GM12878 (cell line): Measurements from ENCODE around the gene MARCHF10. TPM values are rescaled to one million over a fixed set of nuclear protein-coding genes. Genes with fewer than 3 reads are reported as not detected.

Experiments
- BMI1 ChIP-seq: fragments of 450-650 bp; IDR thresholded peaks from 2 replicates; pipeline ENCODE4 v1.6.1; 2016; ENCODE audit warnings: mild to moderate bottlenecking, moderate library complexity, borderline replicate concordance
- BRCA1 ChIP-seq: IDR thresholded peaks from 2 replicates; pipeline ENCODE4 v1.6.1; 2011; ENCODE audit warnings: low read depth, low read length, improper control_type of control experiment
- CREM ChIP-seq: IDR thresholded peaks from 2 replicates; pipeline ENCODE4 v1.6.1; 2014; ENCODE audit warnings: antibody characterized with exemption, low read depth
- EED ChIP-seq: sonication (generic); IDR thresholded peaks from 2 replicates; pipeline ENCODE4 v1.6.1; 2016; ENCODE audit warnings: antibody characterized with exemption, low read depth
- EGR1 ChIP-seq, 2 experiments: IDR thresholded peaks; 1 replicate in 1 of 2; 2 replicates in 1 of 2; pipeline ENCODE4 v1.6.1; 2011 to 2012; ENCODE audit warnings: low read depth in 2 of 2, low read length in 2 of 2, borderline replicate concordance in 1 of 2, mild to moderate bottlenecking in 1 of 2, moderate library complexity in 1 of 2
- GABPA ChIP-seq: IDR thresholded peaks from 2 replicates; pipeline ENCODE4 v1.6.1; 2014; ENCODE audit warnings: antibody characterized with exemption, low read depth, mild to moderate bottlenecking, inconsistent platforms
- IRF3 ChIP-seq: fragments of 450-650 bp; IDR thresholded peaks from 2 replicates; pipeline ENCODE4 v1.6.1; 2014; ENCODE audit warnings: mild to moderate bottlenecking
- KLF5 ChIP-seq: fragments of 450-650 bp; IDR thresholded peaks from 2 replicates; pipeline ENCODE4 v1.6.1; 2014; ENCODE audit warnings: mild to moderate bottlenecking; ENCODE audit not compliant: partially characterized antibody
- MEF2A ChIP-seq: IDR thresholded peaks from 2 replicates; pipeline ENCODE4 v1.6.1; 2011; ENCODE audit warnings: low read depth, mild to moderate bottlenecking, low read length, moderate library complexity; ENCODE audit not compliant: insufficient read depth
- MEF2B ChIP-seq: fragments of 450-650 bp; IDR thresholded peaks from 2 replicates; pipeline ENCODE4 v1.6.1; 2018; ENCODE audit warnings: mild to moderate bottlenecking, moderate library complexity; ENCODE audit not compliant: partially characterized antibody, poor library complexity, severe bottlenecking
- MLLT1 ChIP-seq: fragments of 450-650 bp; IDR thresholded peaks from 2 replicates; pipeline ENCODE4 v1.6.1; 2016; ENCODE audit warnings: mild to moderate bottlenecking
- MXI1 ChIP-seq: fragments of 150-350 bp; IDR thresholded peaks from 2 replicates; pipeline ENCODE4 v1.6.1; 2011; ENCODE audit warnings: low read depth, mild to moderate bottlenecking, inconsistent platforms, low read length, improper control_type of control experiment
- NR2F1 ChIP-seq: fragments of 450-650 bp; conservative IDR thresholded peaks from 2 replicates; pipeline ENCODE4 v1.6.1; 2017; ENCODE audit warnings: mild to moderate bottlenecking
- POLR2AphosphoS2 ChIP-seq: IDR thresholded peaks from 2 replicates; pipeline ENCODE4 v1.6.1; 2011; ENCODE audit warnings: low read depth, mild to moderate bottlenecking, low read length, improper control_type of control experiment, moderate library complexity
- POLR2AphosphoS5 ChIP-seq: IDR thresholded peaks from 2 replicates; pipeline ENCODE4 v1.6.1; 2011; ENCODE audit warnings: mild to moderate bottlenecking, low read length, inconsistent platforms
- SIX5 ChIP-seq: IDR thresholded peaks from 2 replicates; pipeline ENCODE4 v1.6.1; 2011; ENCODE audit warnings: mild to moderate bottlenecking, low read depth, low read length, moderate library complexity; ENCODE audit not compliant: severe bottlenecking
- SMAD1 ChIP-seq: fragments of 450-650 bp; IDR thresholded peaks from 2 replicates; pipeline ENCODE4 v1.6.1; 2018; ENCODE audit warnings: mild to moderate bottlenecking, low read depth; ENCODE audit not compliant: partially characterized antibody
- STAT3 ChIP-seq: IDR thresholded peaks from 2 replicates; pipeline ENCODE4 v1.6.1; 2011; ENCODE audit warnings: low read depth, low read length, improper control_type of control experiment
- TAF1 ChIP-seq: IDR thresholded peaks from 2 replicates; pipeline ENCODE4 v1.6.1; 2011; ENCODE audit warnings: mild to moderate bottlenecking, low read depth, low read length, borderline replicate concordance
- TARDBP ChIP-seq: IDR thresholded peaks from 2 replicates; pipeline ENCODE4 v1.6.1; 2016; ENCODE audit warnings: borderline replicate concordance
- TCF7 ChIP-seq: IDR thresholded peaks from 2 replicates; pipeline ENCODE4 v1.6.1; 2014; ENCODE audit warnings: antibody characterized with exemption, borderline replicate concordance
- ZBTB40 ChIP-seq: fragments of 450-650 bp; IDR thresholded peaks from 2 replicates; pipeline ENCODE4 v1.6.1; 2016; ENCODE audit warnings: mild to moderate bottlenecking, moderate library complexity, borderline replicate concordance
- ZNF207 ChIP-seq: fragments of 450-650 bp; IDR thresholded peaks from 2 replicates; pipeline ENCODE4 v1.6.1; 2014; ENCODE audit warnings: antibody characterized with exemption, mild to moderate bottlenecking, borderline replicate concordance
- ZNF622 ChIP-seq: fragments of 450-650 bp; IDR thresholded peaks from 2 replicates; pipeline ENCODE4 v1.6.1; 2017; ENCODE audit warnings: mild to moderate bottlenecking, inconsistent platforms
- polyA plus RNA-seq, 11 experiments: library from polyadenylated mRNA; depleted of rRNA in 4 of 11; unstranded in 6 of 11; stranded (reverse) in 5 of 11; fragments of >200 nt; fragmentation: Nextera tagmentation in 4 of 11; fragmentation: Illumina TruSeq in 1 of 11; extraction: Ambion mirVana in 4 of 11; extraction: Trizol in 1 of 11; gene quantifications; 1 replicate in 1 of 11; 2 replicates in 10 of 11; pipeline versions ENCODE4 v1.2.1 to v1.2.3, GENCODE V29; 2011 to 2016; ENCODE audit warnings: inconsistent platforms in 2 of 11, missing spikeins in 2 of 11, low read depth in 1 of 11
- total RNA-seq, 4 experiments: library from RNA; depleted of rRNA in 3 of 4; stranded (reverse); fragments of >200 nt in 3 of 4; fragmentation: Illumina TruSeq in 1 of 4; extraction: Trizol in 1 of 4; gene quantifications; 2 replicates each; pipeline versions ENCODE4 v1.2.1 to v1.2.3, GENCODE V29; 2013 to 2021

MARCHF10 gene
- total and polyA plus RNA-seq, 10 of the 15 experiments (the other 5 are each of a cell fraction or from before 2014, with no cell fraction given) = 0.11 to 0.24 TPM; not detected in 8

GRCh38 chr17:62653002-62653825 is 154.9 kb downstream of the MARCHF10 start (continued):
- TF ChIP-seq BMI1 (no peak; the same call in 1 of the 2 replicates), TCF7 (peak; percentile 98), EGR1 (IDR thresholded peaks at IDR 0.05; ENCODE audit: borderline replicate concordance in 1 of 2, low read depth in 2 of 2, low read length in 2 of 2) (no peak), STAT3 (no peak), SIX5 (no peak), SMAD1 (no peak), IRF3 (no peak), POLR2AphosphoS5 (no peak), ZNF207 (no peak), EED (peak; percentile 98), BRCA1 (no peak), MEF2A (0 out of 2 replicates have a peak, but pooled peaks have one; percentile 61), TAF1 (no peak), ZBTB40 (no peak), MXI1 (no peak), POLR2AphosphoS2 (no peak), GABPA (no peak), NR2F1 (peak; percentile 87), TARDBP (no peak), ZNF622 (no peak), KLF5 (no peak), CREM (peak; percentile 86), MEF2B (peak; percentile 46), MLLT1 (0 out of 2 replicates have a peak, but pooled peaks have one; percentile 20)
